ENCODE results near the gene IPO11. TPM values are rescaled to one million over a fixed set of nuclear protein-coding genes. Genes with fewer than 3 reads are reported as not detected.
"Not testable (repeated sequence)": the region's sequence is repeated elsewhere in the genome, so short reads cannot be mapped to it uniquely, and the experiment has no call there.

Gene IPO11
- total RNA-seq, 4 donors from 2014 or later, result 20.4 to 44.6 (median 34.1) TPM

- 78 to 80% methylated on average over 5 of the region's 5 CpGs for WGBS, 2 donors
- Histone ChIP-seq H3K36me3 (no peaks in the 10 kb centered on the region), H3K4me3 (no peak overlapping the region), H3K27me3 (no peaks in the 10 kb centered on the region), H3K4me1 (no peaks in the 10 kb centered on the region), H3K9me3 (no peaks in the 10 kb centered on the region), H3K27ac (no peak overlapping the region)
- TF ChIP-seq POLR2A (IDR thresholded peaks at IDR 0.05) (no peak), EP300 (IDR thresholded peaks at IDR 0.05) (no peak)
- TF ChIP-seq, protein P1, sequence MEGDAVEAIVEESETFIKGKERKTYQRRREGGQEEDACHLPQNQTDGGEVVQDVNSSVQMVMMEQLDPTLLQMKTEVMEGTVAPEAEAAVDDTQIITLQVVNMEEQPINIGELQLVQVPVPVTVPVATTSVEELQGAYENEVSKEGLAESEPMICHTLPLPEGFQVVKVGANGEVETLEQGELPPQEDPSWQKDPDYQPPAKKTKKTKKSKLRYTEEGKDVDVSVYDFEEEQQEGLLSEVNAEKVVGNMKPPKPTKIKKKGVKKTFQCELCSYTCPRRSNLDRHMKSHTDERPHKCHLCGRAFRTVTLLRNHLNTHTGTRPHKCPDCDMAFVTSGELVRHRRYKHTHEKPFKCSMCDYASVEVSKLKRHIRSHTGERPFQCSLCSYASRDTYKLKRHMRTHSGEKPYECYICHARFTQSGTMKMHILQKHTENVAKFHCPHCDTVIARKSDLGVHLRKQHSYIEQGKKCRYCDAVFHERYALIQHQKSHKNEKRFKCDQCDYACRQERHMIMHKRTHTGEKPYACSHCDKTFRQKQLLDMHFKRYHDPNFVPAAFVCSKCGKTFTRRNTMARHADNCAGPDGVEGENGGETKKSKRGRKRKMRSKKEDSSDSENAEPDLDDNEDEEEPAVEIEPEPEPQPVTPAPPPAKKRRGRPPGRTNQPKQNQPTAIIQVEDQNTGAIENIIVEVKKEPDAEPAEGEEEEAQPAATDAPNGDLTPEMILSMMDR (IDR thresholded peaks at IDR 0.05), result no peak
- no peak for DNase-seq (ENCODE audit: low spot score in 2 of 2)
Measured at GRCh38 chr5:62652225-62652624, 239.7 kb downstream of the IPO11 start.

GRCh38 chr5:62653001-62653863 lies 240.7 kb downstream of the IPO11 start:
- TF ChIP-seq, protein P1 (IDR thresholded peaks at IDR 0.05), result no peak
- TF ChIP-seq POLR2A (IDR thresholded peaks at IDR 0.05) (no peak), EP300 (IDR thresholded peaks at IDR 0.05) (no peak)
- no peaks in the 10 kb centered on the region for H3K4me1 ChIP-seq
- no peaks in the 10 kb centered on the region for H3K36me3 ChIP-seq
- no peaks in the 10 kb centered on the region for H3K27me3 ChIP-seq
- H3K4me3 ChIP-seq, result no peak overlapping the region
- no peak overlapping the region for H3K27ac ChIP-seq
- DNase-seq (ENCODE audit: low spot score in 2 of 2), result no peak
- 50 to 57% methylated on average over 6 to 7 of the region's 7 CpGs for WGBS, 2 donors
- no peaks in the 10 kb centered on the region for H3K9me3 ChIP-seq

GRCh38 chr5:62653864-62654575 lies 241.5 kb downstream of the IPO11 start:
- Histone ChIP-seq H3K27me3 (no peaks in the 10 kb centered on the region), H3K9me3 (no peaks in the 10 kb centered on the region), H3K27ac (no peak overlapping the region), H3K4me1 (no peaks in the 10 kb centered on the region), H3K4me3 (no peak overlapping the region), H3K36me3 (no peaks in the 10 kb centered on the region)
- 76 to 78% methylated on average over 11 of the region's 11 CpGs for WGBS, 2 donors
- no peak for DNase-seq (ENCODE audit: low spot score in 2 of 2)
- TF ChIP-seq, protein P1 (IDR thresholded peaks at IDR 0.05), result no peak
- TF ChIP-seq POLR2A (IDR thresholded peaks at IDR 0.05) (no peak), EP300 (IDR thresholded peaks at IDR 0.05) (no peak)

DNA sequence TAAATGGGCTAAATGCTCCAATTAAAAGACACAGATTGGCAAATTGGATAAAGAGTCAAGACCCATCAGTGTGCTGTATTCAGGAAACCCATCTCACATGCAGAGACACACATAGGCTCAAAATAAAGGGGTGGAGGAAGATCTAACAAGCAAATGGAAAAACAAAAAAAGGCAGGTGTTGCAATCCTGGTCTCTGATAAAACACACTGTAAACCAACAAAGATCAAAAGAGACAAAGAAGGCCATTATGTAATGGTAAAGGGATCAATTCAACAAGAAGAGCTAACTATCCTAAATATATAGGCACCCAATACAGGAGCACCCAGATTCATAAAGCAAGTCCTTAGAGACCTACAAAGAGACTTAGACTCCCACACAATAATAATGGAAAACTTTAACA lies 245.2 kb downstream of the IPO11 start:
- not testable (repeated sequence) for DNase-seq (ENCODE audit: low spot score in 2 of 2); H3K4me3 ChIP-seq; H3K27ac ChIP-seq; H3K36me3 ChIP-seq; H3K27me3 ChIP-seq; H3K4me1 ChIP-seq
- peaks cover 0 to 12% (median 0%) of the 10 kb centered on the region in 4 donors for H3K9me3 ChIP-seq

GRCh38 chr5:62661126-62661525 lies 248.6 kb downstream of the IPO11 start:
- no peak for TF ChIP-seq POLR2A (IDR thresholded peaks at IDR 0.05)
- TF ChIP-seq EP300 (IDR thresholded peaks at IDR 0.05), result no peak
- TF ChIP-seq, protein P1 (IDR thresholded peaks at IDR 0.05), result no peak
- Histone ChIP-seq H3K27me3 (no peaks in the 10 kb centered on the region), H3K36me3 (no peaks in the 10 kb centered on the region), H3K27ac (no peak overlapping the region), H3K9me3 (peaks cover 0 to 12% (median 0%) of the 10 kb centered on the region in 4 donors), H3K4me3 (no peak overlapping the region), H3K4me1 (no peaks in the 10 kb centered on the region)
- no peak for DNase-seq (ENCODE audit: low spot score in 2 of 2)
- WGBS, 2 donors, result 77 to 82% methylated on average over 6 to 8 of the region's 8 CpGs
